Gastroesophageal sphincter (tissue), 4 donors: ENCODE results near the gene NCF4. TPM values are rescaled to one million over a fixed set of nuclear protein-coding genes. Genes with fewer than 3 reads are reported as not detected.

Experiments used
- ATAC-seq: fragments of 150-250 bp; one replicate; pipeline ENCODE4 v1.9.1; 2016; ENCODE audit warnings: mild to moderate bottlenecking, moderate library complexity
- H3K27ac ChIP-seq, 4 donors: fragments of 200-600 bp; sonication (generic) in 3 of 4; 1 replicate in 3 of 4; 2 replicates in 1 of 4; pipeline ENCODE4 v1.5.1; 2016 to 2019
- H3K27me3 ChIP-seq: fragments of 200-600 bp; sonication (generic); one replicate; pipeline ENCODE4 v1.5.1; 2019
- H3K36me3 ChIP-seq, 2 donors: fragments of 200-600 bp; sonication (generic); one replicate each; pipeline ENCODE4 v1.5.1; 2019; ENCODE audit warnings: control low read depth in 1 of 2
- H3K4me1 ChIP-seq, 3 donors: fragments of 200-600 bp; sonication (generic); 1 replicate in 2 of 3; 2 replicates in 1 of 3; pipeline ENCODE4 v1.5.1; 2016 to 2019; ENCODE audit warnings: control low read depth in 2 of 3
- H3K4me3 ChIP-seq, 2 donors: fragments of 200-600 bp; sonication (generic); one replicate each; pipeline ENCODE4 v1.5.1; 2019; ENCODE audit warnings: mild to moderate bottlenecking in 1 of 2, moderate library complexity in 1 of 2
- H3K9me3 ChIP-seq, 3 donors: fragments of 200-600 bp; sonication (generic); one replicate each; pipeline ENCODE4 v1.5.1; 2017 to 2019; ENCODE audit warnings: control low read depth in 2 of 3
- CTCF ChIP-seq, 4 experiments: fragments of 200-600 bp in 2 of 4; fragments of 450-650 bp in 2 of 4; sonication (generic) in 1 of 4; IDR thresholded peaks; one replicate each; pipeline ENCODE4 v1.5.1; 2017 to 2019; ENCODE audit warnings: antibody characterized with exemption in 4 of 4, mild to moderate bottlenecking in 2 of 4, moderate library complexity in 2 of 4
- EP300 ChIP-seq: sonication (generic); formaldehyde crosslinking; IDR thresholded peaks from one replicate; pipeline ENCODE4 v1.6.1; 2017; ENCODE audit warnings: antibody characterized with exemption, mild to moderate bottlenecking
- POLR2A ChIP-seq, 2 donors: fragments of 450-650 bp; IDR thresholded peaks; one replicate each; pipeline ENCODE4 v1.6.1; 2017; ENCODE audit warnings: antibody characterized with exemption in 2 of 2, mild to moderate bottlenecking in 2 of 2, moderate library complexity in 1 of 2
- POLR2AphosphoS5 ChIP-seq: sonication (generic); formaldehyde crosslinking; IDR thresholded peaks from one replicate; pipeline ENCODE4 v1.6.1; 2017; ENCODE audit warnings: antibody characterized with exemption
- WGBS, 2 donors: methylation state at CpG; one replicate each; pipeline ENCODE4 v1.1.5; 2018; ENCODE audit warnings: low coverage in 1 of 2; 5-methylcytosine and 5-hydroxymethylcytosine counted together
- total RNA-seq, 4 donors: library from RNA; depleted of rRNA; stranded (reverse); fragments of >200 nt; gene quantifications; one replicate each; pipeline ENCODE4 v1.1.0, GENCODE V29; 2016

NCF4 gene
- total RNA-seq, 4 donors from 2014 or later, result 5.4 to 20.5 (median 10.6) TPM

DNA sequence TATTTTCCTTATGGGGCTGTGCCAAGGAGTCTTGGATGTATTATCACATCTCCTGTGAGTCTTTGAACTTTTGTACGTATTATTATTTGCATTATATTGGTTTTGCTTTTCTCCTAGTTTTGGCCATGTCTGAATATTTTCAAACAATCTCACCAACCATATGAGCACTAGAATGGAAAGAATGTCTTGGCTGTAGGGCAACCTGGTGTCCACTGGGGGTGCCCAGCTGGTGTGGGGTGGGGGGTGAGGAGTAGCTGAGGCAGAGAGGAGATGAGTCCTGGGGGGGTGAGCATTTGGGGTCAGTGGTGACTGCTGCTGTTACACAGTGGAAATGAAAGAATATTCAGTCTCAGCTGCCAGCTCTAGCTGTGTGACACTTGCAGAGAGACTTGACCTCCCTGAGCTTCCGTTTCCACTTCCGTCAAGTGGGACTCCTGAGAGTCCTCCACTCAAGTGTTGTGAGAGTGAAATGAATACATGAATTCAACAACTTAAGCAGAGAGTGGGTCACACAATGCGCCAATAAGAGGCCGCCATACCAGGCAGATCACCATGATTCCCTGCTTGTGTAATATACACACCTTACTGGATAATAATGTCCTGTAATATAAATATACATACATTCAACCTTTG, 31.3 kb upstream of the NCF4 start:
- Histone ChIP-seq H3K4me1 (no peaks in the 10 kb centered on the region), H3K9me3 (no peaks in the 10 kb centered on the region), H3K36me3 (no peaks in the 10 kb centered on the region), H3K27me3 (peaks cover 24% of the 10 kb centered on the region), H3K4me3 (no peak overlapping the region), H3K27ac (no peak overlapping the region)
- 57 to 71% methylated on average over 1 to 5 of the region's 5 CpGs for WGBS, 2 donors
- ATAC-seq, result no peak
- no peak for TF ChIP-seq POLR2AphosphoS5
- no peak for TF ChIP-seq POLR2A (IDR thresholded peaks at IDR 0.05)

DNA sequence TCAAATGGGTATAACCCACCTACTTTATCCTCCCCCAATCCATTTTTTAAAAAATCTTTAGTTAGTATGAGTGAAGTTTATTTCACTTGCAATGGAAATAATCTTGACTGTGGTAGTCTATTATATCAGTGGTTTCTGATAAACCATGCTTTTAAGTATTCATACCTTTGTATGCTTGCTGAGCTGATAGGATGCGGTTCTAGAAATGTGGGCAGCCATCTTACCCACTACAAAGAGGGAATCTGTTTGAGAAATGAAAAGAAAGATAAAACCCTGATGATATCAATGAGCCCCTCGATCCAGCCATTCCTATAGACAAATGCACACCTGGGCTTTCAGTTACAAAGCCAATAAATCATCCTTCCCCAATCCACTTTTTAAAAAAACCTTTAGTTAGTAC, 30.2 kb upstream of the NCF4 start:
- H3K27ac ChIP-seq, result no peak overlapping the region
- H3K4me1 ChIP-seq, result no peaks in the 10 kb centered on the region
- H3K9me3 ChIP-seq, result no peaks in the 10 kb centered on the region
- peaks cover 29% of the 10 kb centered on the region for H3K27me3 ChIP-seq
- TF ChIP-seq EP300 (no peak), POLR2A (IDR thresholded peaks at IDR 0.05) (no peak), CTCF (IDR thresholded peaks at IDR 0.05) (no peak), POLR2AphosphoS5 (no peak)
- ATAC-seq, result no peak
- no peak overlapping the region for H3K4me3 ChIP-seq
- WGBS, 2 donors, result 70 to 97% methylated on average over 2 of the region's 2 CpGs
- no peaks in the 10 kb centered on the region for H3K36me3 ChIP-seq

- H3K4me3 ChIP-seq, result no peak overlapping the region
- ATAC-seq, result no peak
- no peak for TF ChIP-seq CTCF (IDR thresholded peaks at IDR 0.05)
- no peak for TF ChIP-seq POLR2AphosphoS5
- TF ChIP-seq POLR2A (IDR thresholded peaks at IDR 0.05), result no peak
- TF ChIP-seq EP300, result no peak
- no peak overlapping the region for H3K27ac ChIP-seq
- H3K36me3 ChIP-seq, result no peaks in the 10 kb centered on the region
- H3K9me3 ChIP-seq, result no peaks in the 10 kb centered on the region
- peaks cover 35% of the 10 kb centered on the region for H3K27me3 ChIP-seq
- no peaks in the 10 kb centered on the region for H3K4me1 ChIP-seq
Observed at GRCh38 chr22:36831206-36831605, 29.6 kb upstream of the NCF4 start.

DNA sequence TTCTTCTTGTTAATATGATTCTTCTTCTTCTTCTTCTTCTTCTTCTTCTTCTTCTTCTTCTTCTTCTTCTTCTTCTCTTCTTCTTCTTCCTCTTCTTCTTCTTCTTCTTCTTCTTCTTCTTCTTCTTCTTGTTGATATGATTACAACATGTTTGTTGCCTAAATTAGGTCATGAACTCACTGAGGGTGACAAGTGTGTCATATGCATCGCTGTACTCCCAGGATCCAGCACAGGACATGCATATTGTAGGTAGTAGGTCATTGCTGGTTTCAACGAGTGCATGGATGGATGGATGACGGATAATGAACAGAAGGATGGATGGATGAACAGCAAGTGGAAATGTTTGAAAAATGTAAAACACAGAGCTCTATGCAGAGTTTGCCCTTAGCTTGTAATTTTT, 29.1 kb upstream of the NCF4 start:
- Histone ChIP-seq H3K4me1 (no peaks in the 10 kb centered on the region), H3K27ac (no peak overlapping the region), H3K9me3 (no peaks in the 10 kb centered on the region), H3K27me3 (peaks cover 36% of the 10 kb centered on the region), H3K36me3 (no peaks in the 10 kb centered on the region), H3K4me3 (no peak overlapping the region)
- 86 to 100% methylated on average over 2 to 3 of the region's 3 CpGs for WGBS, 2 donors
- TF ChIP-seq EP300 (no peak), POLR2AphosphoS5 (no peak), CTCF (IDR thresholded peaks at IDR 0.05) (no peak), POLR2A (IDR thresholded peaks at IDR 0.05) (no peak)
- ATAC-seq, result no peak

DNA sequence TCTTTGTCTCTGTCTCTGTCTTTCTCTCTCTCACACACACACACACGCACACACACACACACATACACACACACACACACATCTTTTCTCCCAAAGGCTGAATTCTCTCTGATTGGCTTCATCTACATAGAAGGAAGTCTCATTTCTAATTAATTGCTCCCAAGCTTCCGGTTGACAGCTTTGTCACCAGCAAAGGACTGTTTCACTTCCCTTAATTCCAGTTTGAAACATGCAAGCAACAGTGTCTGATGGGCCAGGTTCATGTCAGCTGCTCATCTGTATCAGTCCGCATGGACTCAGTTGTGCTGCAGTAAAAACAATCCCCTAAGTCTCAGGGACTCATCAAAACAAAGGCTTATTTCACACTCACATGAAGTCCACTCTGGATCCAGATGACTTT, 27.7 kb upstream of the NCF4 start:
- ATAC-seq, result no peak

More for the DNA sequence above, 27.7 kb upstream of the NCF4 start:
- H3K27me3 ChIP-seq, result peaks cover 36% of the 10 kb centered on the region
- TF ChIP-seq POLR2A (IDR thresholded peaks at IDR 0.05), result no peak
- no peak for TF ChIP-seq CTCF (IDR thresholded peaks at IDR 0.05)
- no peak for TF ChIP-seq EP300
- no peak for TF ChIP-seq POLR2AphosphoS5
- no peaks in the 10 kb centered on the region for H3K9me3 ChIP-seq
- 65 to 77% methylated on average over 3 of the region's 3 CpGs for WGBS, 2 donors
- H3K36me3 ChIP-seq, result no peaks in the 10 kb centered on the region
- H3K4me3 ChIP-seq, result no peak overlapping the region
- no peaks in the 10 kb centered on the region for H3K4me1 ChIP-seq
- no peak overlapping the region for H3K27ac ChIP-seq
